NCI-H146 (cell line): ENCODE results near the gene AMIGO1.

Source experiments
- DNase-seq: peaks from one replicate; lab custom pipeline; 2025; lab: John Stamatoyannopoulos, UW

Gene AMIGO1

GRCh38 chr1:109532365-109533136, 23.0 kb upstream of the AMIGO1 start:
- DNase-seq, result peak; percentile 85

GRCh38 chr1:109531826-109532364, 22.4 kb upstream of the AMIGO1 start:
- no peak for DNase-seq

DNA sequence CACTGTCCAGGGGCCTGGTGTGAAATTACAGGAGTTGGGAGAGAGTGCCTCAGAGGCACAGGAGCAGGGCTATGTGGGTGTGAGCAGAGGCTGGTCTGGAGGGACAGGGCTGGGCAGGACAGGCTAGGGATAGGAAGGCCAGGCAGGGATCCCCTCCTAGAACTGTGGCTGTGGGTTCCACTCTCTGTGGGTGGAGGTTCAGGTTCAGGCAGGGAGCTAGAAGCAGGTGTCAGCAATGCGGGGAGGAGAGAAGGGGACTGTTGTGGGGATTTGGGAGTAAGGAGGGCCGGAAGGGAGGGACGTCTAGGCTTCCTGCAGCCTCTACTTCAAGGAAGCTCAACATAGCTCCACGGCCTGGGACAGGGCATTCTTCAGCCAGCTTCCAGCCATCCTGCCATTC, 21.9 kb upstream of the AMIGO1 start:
- DNase-seq, result no peak

GRCh38 chr1:109530457-109531087, 21.0 kb upstream of the AMIGO1 start:
- DNase-seq, result peak; percentile 19

GRCh38 chr1:109529881-109530456, 20.4 kb upstream of the AMIGO1 start:
- DNase-seq, result no peak

GRCh38 chr1:109528712-109529111, 19.2 kb upstream of the AMIGO1 start:
- DNase-seq, result no peak

DNA sequence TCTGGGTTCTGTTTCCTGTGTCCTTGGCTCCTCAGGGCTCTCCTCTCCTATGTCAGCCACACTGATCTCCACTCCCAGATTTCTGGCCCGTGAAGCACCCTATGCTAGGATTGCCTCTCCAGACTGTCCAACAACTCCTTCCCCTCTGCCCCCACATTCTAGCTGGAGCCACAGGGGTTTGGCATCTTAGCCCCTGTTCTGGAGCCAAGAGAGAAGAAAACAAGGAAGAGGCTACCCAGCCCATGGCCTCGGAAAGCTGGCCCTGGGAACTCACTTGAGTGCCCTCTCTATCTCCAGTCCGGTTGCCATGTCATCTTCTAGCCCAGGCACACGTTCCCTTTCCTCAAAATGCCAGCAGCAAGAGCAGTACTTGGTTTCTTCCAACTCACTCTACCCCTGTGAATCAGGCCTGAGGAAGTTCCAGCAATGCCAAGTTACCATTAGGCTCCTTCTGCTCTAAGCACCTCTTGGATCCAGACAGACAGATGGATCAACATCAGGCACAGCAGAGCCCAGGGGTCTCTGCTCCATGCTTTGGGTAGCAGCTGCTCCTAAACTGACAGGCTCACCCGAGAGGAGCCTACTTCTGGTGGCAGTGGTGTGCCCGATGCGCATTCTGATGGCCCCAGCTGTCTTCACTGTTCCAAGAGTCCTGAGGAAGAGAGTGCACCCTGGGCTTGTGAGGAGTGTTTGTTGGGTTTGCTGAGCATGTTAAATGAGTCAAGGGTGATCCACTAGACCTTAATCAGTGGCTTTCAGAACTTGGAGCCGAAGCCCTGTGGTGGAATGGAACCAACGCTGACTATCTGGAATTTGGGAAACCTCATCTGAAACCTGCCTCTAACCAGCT, 18.5 kb upstream of the AMIGO1 start:
- DNase-seq, result no peak

- DNase-seq, result no peak
Measured at GRCh38 chr1:109527098-109527811, 17.7 kb upstream of the AMIGO1 start.

DNA sequence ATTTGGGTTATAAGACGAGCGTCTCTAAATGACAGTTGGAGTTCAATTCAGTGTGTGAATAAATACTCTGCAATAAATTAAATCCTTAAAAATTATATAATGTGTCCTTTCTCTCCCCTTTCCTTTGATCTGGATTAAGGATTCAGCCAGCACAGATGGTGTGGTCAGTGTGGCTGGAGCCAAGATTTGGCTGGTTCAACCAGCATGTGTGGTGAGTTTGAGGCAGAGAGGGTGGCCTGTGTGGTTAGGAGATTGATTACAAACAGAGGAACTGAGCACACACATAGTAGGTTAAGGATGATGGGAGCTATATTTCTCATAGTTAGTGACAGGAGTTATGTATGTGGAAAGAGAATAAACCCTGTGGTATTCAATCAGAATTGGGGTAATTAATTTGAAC, 14.2 kb upstream of the AMIGO1 start:
- no peak for DNase-seq

GRCh38 chr1:109522026-109522425, 12.5 kb upstream of the AMIGO1 start:
- no peak for DNase-seq

DNA sequence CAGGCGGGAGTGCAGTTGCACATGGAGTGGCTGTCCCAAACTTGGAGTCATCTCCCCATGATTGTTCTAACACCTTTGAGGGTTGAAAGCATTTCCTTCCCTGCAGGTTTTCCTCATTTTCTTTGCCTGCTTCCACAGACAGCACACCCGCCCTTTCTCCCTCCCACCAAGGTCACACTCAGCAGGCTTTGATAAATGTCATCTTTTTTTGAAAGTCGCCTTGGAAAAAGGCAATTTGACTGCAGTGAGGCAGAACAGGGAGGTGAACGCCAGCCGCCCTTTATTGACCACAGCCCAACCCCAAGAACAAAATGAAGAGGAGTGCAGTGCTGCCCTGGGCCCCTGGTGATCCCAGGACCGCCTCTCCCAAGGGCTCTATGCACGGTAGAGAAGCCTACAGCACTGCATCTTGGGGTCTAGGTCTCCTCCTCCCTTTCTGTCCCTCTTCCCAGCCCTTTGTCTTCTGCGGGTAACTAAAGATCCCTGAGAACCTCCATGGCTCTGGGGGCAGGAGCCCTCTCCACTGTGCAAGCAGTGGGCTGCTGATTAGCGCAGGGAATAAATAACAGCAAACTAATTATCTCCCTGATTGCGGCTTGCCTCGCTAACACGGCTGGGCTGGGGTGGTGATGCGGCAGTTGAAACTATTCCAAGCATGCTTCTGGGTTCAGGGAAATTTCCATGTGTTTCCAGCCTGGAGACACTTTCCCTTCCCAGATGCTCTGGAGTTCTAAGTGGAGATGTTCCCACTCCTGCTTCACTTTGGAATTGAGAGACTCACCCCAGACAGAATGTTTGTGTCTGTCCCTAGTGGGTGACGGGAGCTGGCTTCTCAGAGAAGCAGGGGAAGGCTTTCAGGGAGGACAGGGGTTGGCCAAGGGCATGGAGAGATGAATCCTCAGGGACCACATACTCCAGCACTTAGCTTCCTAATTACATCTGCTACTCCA, 11.8 kb upstream of the AMIGO1 start:
- DNase-seq, result no peak

DNA sequence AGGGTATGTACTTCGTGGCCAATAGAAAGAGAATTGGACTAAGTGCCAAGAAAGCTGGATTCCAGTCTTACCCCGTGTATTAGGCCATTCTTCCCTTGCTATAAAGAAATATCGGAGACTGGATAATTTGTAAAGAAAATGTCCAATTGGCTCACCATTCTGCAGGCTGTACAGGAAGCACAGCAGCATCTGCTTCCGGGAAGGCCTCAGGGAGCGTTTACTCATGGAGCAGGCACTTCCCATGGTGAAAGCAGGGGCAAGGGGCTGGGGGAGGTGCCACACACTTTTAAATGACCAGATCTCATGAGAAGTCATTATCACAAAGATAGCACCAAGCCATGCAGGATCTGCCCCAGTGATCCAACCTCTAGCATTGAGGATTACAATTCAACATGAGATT, 7.8 kb upstream of the AMIGO1 start:
- DNase-seq, result no peak

GRCh38 chr1:109516872-109517271, 7.3 kb upstream of the AMIGO1 start:
- DNase-seq, result no peak

DNA sequence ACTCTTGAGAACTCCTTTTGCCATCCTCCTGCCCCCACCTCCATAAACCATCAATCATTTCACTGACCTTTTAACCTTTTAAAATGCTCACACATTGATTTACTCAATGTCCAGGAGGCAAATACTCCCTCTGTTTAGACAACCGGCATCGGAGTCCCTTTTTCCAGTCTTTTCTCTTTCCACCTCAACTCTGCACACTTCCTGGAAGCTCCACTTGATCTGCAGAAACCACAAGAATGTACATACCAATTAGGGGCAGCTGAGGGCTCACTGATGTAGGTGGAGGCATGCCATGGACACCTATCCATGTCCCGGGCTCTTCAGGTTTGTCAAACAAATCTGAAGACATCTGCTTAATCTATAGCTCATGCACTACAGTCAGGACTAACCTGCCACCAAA, 5.3 kb upstream of the AMIGO1 start:
- no peak for DNase-seq

DNA sequence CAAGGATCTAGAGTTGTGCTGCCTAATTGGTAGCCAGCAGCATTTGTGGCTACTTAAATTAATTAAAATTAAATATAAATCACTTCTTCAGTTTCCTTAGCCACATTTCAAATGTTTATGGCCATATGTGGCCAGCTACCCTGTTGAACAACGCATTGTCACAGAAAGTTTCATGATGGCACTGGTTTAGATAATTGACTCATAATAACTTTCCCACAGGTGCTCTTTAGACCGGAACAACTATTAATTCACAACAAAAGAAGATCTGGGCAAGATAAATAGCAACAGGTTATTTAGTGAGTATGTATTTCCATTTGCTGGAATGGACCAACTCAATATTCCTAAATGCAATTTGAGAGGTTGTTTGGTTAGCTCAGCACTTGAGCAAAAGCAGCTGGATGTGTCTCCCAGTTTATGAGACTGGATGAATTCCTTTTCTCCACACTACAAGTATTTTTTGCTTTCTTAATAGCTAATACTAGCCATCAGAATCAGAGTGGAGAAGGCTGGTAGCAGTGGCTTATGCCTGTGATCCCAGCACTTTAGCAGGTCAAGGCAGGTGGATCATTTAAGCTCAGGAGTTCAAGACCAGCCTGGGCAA, 3.7 kb upstream of the AMIGO1 start:
- DNase-seq, result peak; percentile 47

DNA sequence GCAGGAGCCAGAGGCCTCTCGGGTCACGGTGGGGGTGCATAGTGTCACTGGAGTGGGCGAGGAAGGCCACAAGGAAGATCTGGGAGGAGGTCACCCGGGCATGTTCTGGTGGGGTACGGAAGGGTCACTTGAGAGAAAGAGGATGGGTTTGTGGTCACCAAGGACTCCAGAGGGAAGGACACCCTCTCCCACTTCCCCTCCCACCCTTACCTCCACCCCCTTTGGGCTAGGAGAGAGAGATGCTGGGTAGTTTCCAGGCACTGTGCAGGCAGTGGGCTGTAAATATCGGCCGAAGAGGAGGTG, 703 bp downstream of the AMIGO1 start:
- no peak for DNase-seq

DNA sequence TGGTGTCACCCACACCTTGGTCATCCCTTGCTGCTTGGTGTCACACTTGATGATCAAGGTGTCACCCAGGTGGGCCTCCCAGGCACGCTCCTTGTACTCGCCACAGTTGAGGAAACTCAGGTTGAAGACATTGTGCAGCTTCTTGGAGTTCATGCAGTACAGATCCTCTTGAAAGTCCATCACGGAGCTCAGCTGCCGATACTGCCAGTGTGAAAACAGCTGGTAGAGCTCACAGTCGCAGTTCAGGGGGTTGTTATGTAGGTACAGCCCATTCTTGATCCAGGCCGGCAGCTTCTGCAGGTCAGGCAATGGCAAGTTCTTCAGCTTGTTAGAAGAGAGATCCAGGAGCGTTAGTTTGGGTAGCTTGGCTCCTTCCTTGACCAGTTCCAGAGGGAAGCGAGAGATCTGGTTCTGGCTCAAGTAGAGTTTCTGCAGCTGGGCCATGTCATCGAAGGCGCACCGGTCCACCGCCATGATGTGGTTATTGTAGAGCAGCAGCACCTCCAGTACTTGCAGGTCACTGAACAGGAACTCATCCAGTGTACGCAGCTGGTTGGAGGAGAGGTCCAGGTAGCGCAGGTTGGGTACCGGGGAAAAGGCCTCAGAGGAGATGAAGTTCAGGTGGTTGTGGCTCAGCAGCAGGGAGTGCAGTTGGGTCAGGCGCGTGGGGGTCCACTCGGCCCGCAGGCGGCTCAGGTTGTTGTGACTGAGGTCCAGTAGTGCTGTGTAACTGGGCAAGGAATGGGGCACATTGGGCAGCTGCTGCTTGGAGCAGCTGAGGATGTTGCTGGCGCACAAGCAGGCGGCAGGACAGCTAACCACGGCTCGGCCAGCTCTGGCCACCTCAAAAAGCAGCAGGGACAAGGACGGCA, 1.3 kb downstream of the AMIGO1 start:
- no peak for DNase-seq

- no peak for DNase-seq
Measured at GRCh38 chr1:109504974-109505373, 4.6 kb downstream of the AMIGO1 start.

DNA sequence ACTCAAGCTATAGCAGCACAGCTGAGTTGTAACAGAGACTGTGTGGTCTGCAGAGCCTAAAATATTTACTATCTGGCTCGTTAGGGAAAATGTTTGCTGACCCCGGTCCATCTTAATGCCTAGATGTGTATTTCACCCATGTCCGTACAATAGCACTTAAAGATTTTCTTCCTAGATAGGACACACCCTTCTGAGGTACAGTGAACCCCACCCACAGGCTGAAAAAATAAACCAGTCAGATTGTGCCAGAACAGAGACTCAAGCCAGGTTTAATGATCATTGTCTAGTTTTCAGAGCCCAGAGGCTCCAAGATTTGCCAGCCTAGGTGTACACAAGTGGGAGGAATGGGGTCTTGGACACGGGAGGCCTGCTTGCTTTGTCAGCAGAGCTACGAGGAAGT, 5.6 kb downstream of the AMIGO1 start:
- no peak for DNase-seq
